HG03575 (cell line): ENCODE results near the gene TSPY9.
"Not testable (repeated sequence)": the region's sequence is repeated elsewhere in the genome, so short reads cannot be mapped to it uniquely, and the experiment has no call there.

Experiments used
- ATAC-seq: cut with Tn5 transposase; IDR thresholded peaks from one replicate; pipeline ENCODE4 v1.9.1; 2021; ENCODE audit not compliant: unreplicated experiment, insufficient number of reproducible peaks, low FRiP score; ENCODE audit errors: extremely low read depth

The TSPY9 gene

GRCh38 chrY:9486967-9487366, at the start of gene TSPY9:
Gene TSPY9 (plus strand): TSS chrY:9487267. CDS start chrY:9487313, 46 bp downstream.
- ATAC-seq: not testable (repeated sequence)

DNA sequence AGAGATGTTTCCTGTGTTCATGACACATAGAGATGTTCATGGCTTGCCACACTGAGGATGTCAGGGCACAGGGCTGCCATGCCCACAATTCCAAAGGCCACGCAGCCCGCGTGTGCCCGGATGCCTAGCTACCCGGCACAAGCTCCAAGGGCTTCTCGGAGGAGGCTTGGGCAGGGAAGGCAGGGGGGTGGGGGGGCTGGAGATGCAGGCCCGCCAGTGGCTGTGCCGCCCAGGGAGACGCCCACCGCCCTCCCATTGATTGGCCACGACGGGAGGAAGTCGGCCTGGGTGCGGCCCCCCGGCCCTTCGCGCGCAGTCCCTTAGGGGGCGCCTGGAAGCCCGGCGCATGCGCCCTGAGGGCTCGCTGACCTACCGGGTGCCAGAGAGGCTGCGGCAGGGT, 20.4 kb upstream of the TSPY9 start, which contains the start of gene TSPY1:
Gene TSPY1, plus strand, starts transcription at position 301 of the 400 bp plus-strand sequence. Its CDS starts 46 bp downstream, at position 347.
- ATAC-seq: not testable (repeated sequence)

- not testable (repeated sequence) for ATAC-seq
These were observed 17.3 kb downstream of the TSPY9 start for GRCh38 chrY:9504396-9504795.

- not testable (repeated sequence) for ATAC-seq
These were observed 29.2 kb downstream of the TSPY9 start for GRCh38 chrY:9516287-9516686.

- ATAC-seq: not testable (repeated sequence)
These were observed 40.5 kb downstream of the TSPY9 start, which contains the start of gene TSPY10 for GRCh38 chrY:9527580-9527979. Gene TSPY10 (plus strand): TSS chrY:9527880. CDS start chrY:9527926, 46 bp downstream.
